Peyer's patch (tissue), 4 donors: Measurements from ENCODE around the gene APOF.

ENCODE experiments used
- CTCF ChIP-seq, 6 experiments: fragments of 450-650 bp in 4 of 6; fragments of 200-600 bp in 2 of 6; sonication (generic) in 1 of 6; IDR thresholded peaks; one replicate each; pipeline ENCODE4 v1.5.1; 2017 to 2019; ENCODE audit warnings: antibody characterized with exemption in 6 of 6, mild to moderate bottlenecking in 3 of 6, moderate library complexity in 1 of 6
- POLR2A ChIP-seq, 2 donors: fragments of 450-650 bp; IDR thresholded peaks; one replicate each; pipeline ENCODE4 v1.5.1; 2017; ENCODE audit warnings: antibody characterized with exemption in 2 of 2, mild to moderate bottlenecking in 2 of 2, moderate library complexity in 2 of 2

- TF ChIP-seq CTCF (IDR thresholded peaks at IDR 0.05) (no peak), POLR2A (IDR thresholded peaks at IDR 0.05) (no peak)
These were observed at the start of gene APOF for GRCh38 chr12:56362130-56363059.
